DMS 273 (cell line): ENCODE data around the gene CHRNG.
A peak's percentile ranks its signal among the peaks of the same experiment; 100 is the strongest.

ENCODE experiments used
- DNase-seq: peaks from one replicate; lab custom pipeline; 2025; ENCODE audit not compliant: unreplicated experiment; lab: John Stamatoyannopoulos, UW

Gene CHRNG

GRCh38 chr2:232539298-232540231, at the start of gene CHRNG:
Gene CHRNG (plus strand): TSS chr2:232539692. CDS start chr2:232539748, 56 bp downstream.
- peak; percentile 54 for DNase-seq

GRCh38 chr2:232490221-232491138, 49.0 kb upstream of the CHRNG start:
- DNase-seq, result no peak

- no peak for DNase-seq
Observed at GRCh38 chr2:232491139-232491780, 48.2 kb upstream of the CHRNG start.

GRCh38 chr2:232492236-232492848, 47.1 kb upstream of the CHRNG start:
- no peak for DNase-seq

- DNase-seq, result no peak
Observed at GRCh38 chr2:232492963-232493700, 46.4 kb upstream of the CHRNG start.

- no peak for DNase-seq
Observed at GRCh38 chr2:232493701-232494474, 45.6 kb upstream of the CHRNG start.

- DNase-seq, result no peak
Observed at GRCh38 chr2:232494542-232494941, 45.0 kb upstream of the CHRNG start.

- no peak for DNase-seq
Observed at GRCh38 chr2:232495292-232495691, 44.2 kb upstream of the CHRNG start.

GRCh38 chr2:232496501-232497270, 42.8 kb upstream of the CHRNG start:
- DNase-seq, result no peak

- DNase-seq, result no peak
Observed at GRCh38 chr2:232497348-232497747, 42.1 kb upstream of the CHRNG start.

GRCh38 chr2:232498452-232498851, 41.0 kb upstream of the CHRNG start:
- DNase-seq, result no peak

GRCh38 chr2:232501331-232501771, 38.1 kb upstream of the CHRNG start:
- no peak for DNase-seq

- no peak for DNase-seq
Observed at GRCh38 chr2:232501794-232502390, 37.6 kb upstream of the CHRNG start.

GRCh38 chr2:232502511-232502910, 37.0 kb upstream of the CHRNG start:
- DNase-seq, result no peak

GRCh38 chr2:232502911-232503808, 36.3 kb upstream of the CHRNG start:
- DNase-seq, result peak; percentile 73

- DNase-seq, result no peak
Observed at GRCh38 chr2:232503809-232504323, 35.6 kb upstream of the CHRNG start.

- DNase-seq, result peak; percentile 75
Observed at GRCh38 chr2:232504438-232504837, 35.1 kb upstream of the CHRNG start.
